ENCODE results near the gene TACC2. TPM values are rescaled to one million over a fixed set of nuclear protein-coding genes. Genes with fewer than 3 reads are reported as not detected.

TACC2 gene
- total RNA-seq, 4 donors from 2014 or later = 31.0 to 52.5 (median 42.2) TPM

DNA sequence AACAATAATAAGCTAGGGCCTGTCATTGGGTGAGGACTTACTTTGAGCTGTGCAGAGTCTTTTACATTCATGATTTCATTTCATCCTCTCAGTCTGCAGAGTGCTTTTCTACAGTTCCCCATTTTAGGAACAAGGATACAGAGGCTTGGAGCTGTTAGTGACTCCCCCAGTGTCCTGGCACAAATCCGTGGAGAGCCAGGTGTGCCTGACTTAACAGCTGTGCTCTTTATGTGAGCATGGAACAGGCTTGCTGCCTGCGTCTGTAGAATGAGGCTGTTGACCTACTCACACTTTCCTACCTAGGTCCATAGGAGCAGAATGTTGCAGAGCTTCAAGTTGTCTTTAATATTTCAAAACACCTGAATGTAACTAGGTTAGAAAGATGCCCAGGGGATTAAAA lies 231.8 kb downstream of the TACC2 start:
- no peak for TF ChIP-seq POLR2A (IDR thresholded peaks at IDR 0.05)
- TF ChIP-seq EP300 (IDR thresholded peaks at IDR 0.05) = no peak
- TF ChIP-seq CTCF (IDR thresholded peaks at IDR 0.05) = no peak
- no peaks in the 10 kb centered on the region for H3K9me3 ChIP-seq
- no peak for DNase-seq (ENCODE audit: low spot score in 2 of 2)
- 68 to 75% methylated on average over 2 of the region's 2 CpGs for WGBS, 2 donors
- no peaks in the 10 kb centered on the region for H3K27me3 ChIP-seq
- H3K27ac ChIP-seq = no peak overlapping the region
- peaks cover 0 to 87% (median 0%) of the 10 kb centered on the region in 3 donors for H3K36me3 ChIP-seq
- H3K4me1 ChIP-seq = no peaks in the 10 kb centered on the region
- H3K4me3 ChIP-seq = no peak overlapping the region

DNA sequence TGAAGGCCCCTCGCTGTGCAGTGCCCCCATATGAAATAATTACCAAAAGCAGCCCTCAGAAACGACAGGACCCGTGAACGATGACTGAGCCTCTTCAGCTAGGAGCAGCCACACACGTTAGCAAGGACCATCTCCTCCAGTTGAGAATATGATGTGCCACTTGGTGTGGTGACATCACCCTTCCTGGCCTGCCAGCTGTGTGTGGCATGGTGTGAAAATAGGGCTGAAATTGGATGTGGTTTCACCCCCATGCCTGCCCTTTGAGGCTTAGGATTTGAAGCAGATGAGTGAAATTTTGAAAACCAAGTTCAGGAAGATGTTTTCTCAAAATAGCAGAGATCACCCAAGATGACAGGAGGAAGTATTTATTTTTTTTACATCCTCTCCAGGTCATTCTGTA lies 233.0 kb downstream of the TACC2 start:
- TF ChIP-seq CTCF (IDR thresholded peaks at IDR 0.05) = no peak
- no peak for TF ChIP-seq EP300 (IDR thresholded peaks at IDR 0.05)
- no peak for TF ChIP-seq POLR2A (IDR thresholded peaks at IDR 0.05)
- no peaks in the 10 kb centered on the region for H3K9me3 ChIP-seq
- H3K27ac ChIP-seq = no peak overlapping the region
- no peak overlapping the region for H3K4me3 ChIP-seq
- H3K36me3 ChIP-seq = peaks cover 0 to 93% (median 0%) of the 10 kb centered on the region in 3 donors
- no peaks in the 10 kb centered on the region for H3K4me1 ChIP-seq
- no peaks in the 10 kb centered on the region for H3K27me3 ChIP-seq
- no peak for DNase-seq (ENCODE audit: low spot score in 2 of 2)
- 73 to 84% methylated on average over 5 of the region's 5 CpGs for WGBS, 2 donors

DNA sequence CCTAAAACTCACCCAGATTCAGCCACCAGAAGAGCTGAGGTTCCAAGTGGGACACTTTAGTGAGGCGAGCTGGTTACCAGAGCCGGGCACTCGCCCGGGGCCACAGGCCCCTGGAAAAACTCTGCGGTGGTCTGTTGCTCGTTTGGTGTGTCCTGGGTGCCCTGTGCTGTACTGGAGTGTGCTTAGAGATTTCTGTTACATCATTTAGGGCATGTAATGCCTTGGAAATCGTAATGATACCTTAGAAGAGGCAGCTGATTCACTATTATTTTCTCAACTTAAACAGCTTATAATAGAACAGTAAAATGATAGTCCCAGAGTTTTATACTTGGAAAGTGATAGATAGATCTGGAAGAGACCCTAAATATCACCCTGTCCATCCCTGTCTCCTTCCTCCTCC lies 233.7 kb downstream of the TACC2 start:
- 84 to 88% methylated on average over 7 of the region's 7 CpGs for WGBS, 2 donors
- H3K9me3 ChIP-seq = no peaks in the 10 kb centered on the region
- H3K36me3 ChIP-seq = peaks cover 0 to 93% (median 0%) of the 10 kb centered on the region in 3 donors
- H3K4me3 ChIP-seq = no peak overlapping the region
- H3K27me3 ChIP-seq = no peaks in the 10 kb centered on the region
- H3K27ac ChIP-seq = no peak overlapping the region
- no peak for TF ChIP-seq EP300 (IDR thresholded peaks at IDR 0.05)
- TF ChIP-seq POLR2A (IDR thresholded peaks at IDR 0.05) = no peak
- no peak for TF ChIP-seq CTCF (IDR thresholded peaks at IDR 0.05)
- H3K4me1 ChIP-seq = no peaks in the 10 kb centered on the region
- DNase-seq (ENCODE audit: low spot score in 2 of 2) = no peak

DNA sequence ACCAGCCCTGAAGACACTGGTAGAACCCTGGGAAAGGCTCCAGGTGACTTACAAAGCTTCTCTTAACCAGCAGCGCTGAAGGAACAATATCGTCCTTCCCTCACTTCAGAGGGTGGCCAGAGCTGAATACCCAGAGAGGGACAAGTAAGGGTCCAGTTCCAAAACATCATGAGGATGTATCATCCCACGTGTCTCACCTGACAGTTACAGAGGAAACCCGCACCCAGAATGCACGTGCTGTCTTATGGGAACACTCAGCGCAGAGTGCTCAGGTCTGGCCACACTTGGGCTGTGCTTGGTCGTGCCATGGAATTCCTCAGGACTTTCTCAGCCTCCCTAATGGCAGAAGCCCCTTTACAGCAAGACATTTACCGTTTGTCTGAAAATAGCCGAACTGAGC lies 235.2 kb downstream of the TACC2 start:
- H3K4me3 ChIP-seq = no peak overlapping the region
- H3K27me3 ChIP-seq = no peaks in the 10 kb centered on the region
- H3K27ac ChIP-seq = no peak overlapping the region
- H3K9me3 ChIP-seq = no peaks in the 10 kb centered on the region
- no peak for TF ChIP-seq CTCF (IDR thresholded peaks at IDR 0.05)
- no peak for TF ChIP-seq EP300 (IDR thresholded peaks at IDR 0.05)
- no peak for TF ChIP-seq POLR2A (IDR thresholded peaks at IDR 0.05)
- H3K4me1 ChIP-seq = no peaks in the 10 kb centered on the region
- 87 to 93% methylated on average over 9 of the region's 9 CpGs for WGBS, 2 donors
- H3K36me3 ChIP-seq = peaks cover 0 to 93% (median 0%) of the 10 kb centered on the region in 3 donors
- DNase-seq (ENCODE audit: low spot score in 2 of 2) = no peak

GRCh38 chr10:122225330-122225729 lies 236.4 kb downstream of the TACC2 start:
- peaks cover 0 to 94% (median 0%) of the 10 kb centered on the region in 3 donors for H3K36me3 ChIP-seq
- no peak for TF ChIP-seq CTCF (IDR thresholded peaks at IDR 0.05)
- no peak for TF ChIP-seq POLR2A (IDR thresholded peaks at IDR 0.05)
- TF ChIP-seq EP300 (IDR thresholded peaks at IDR 0.05) = no peak
- no peaks in the 10 kb centered on the region for H3K27me3 ChIP-seq
- H3K27ac ChIP-seq = no peak overlapping the region
- no peaks in the 10 kb centered on the region for H3K9me3 ChIP-seq
- H3K4me3 ChIP-seq = no peak overlapping the region
- no peak for DNase-seq (ENCODE audit: low spot score in 2 of 2)
- WGBS, 2 donors = 87 to 90% methylated on average over 9 of the region's 9 CpGs
- H3K4me1 ChIP-seq = no peaks in the 10 kb centered on the region

All from tibial nerve (tissue), 4 donors.